CMK (cell line): ENCODE results near the gene OR10A3.
"Not testable (repeated sequence)": the region's sequence is repeated elsewhere in the genome, so short reads cannot be mapped to it uniquely, and the experiment has no call there.

Experiments used
- DNase-seq: peaks from one replicate; pipeline ENCODE4 v3.0.0-alpha.2; 2010; ENCODE audit warnings: low read depth

Gene OR10A3, protein sequence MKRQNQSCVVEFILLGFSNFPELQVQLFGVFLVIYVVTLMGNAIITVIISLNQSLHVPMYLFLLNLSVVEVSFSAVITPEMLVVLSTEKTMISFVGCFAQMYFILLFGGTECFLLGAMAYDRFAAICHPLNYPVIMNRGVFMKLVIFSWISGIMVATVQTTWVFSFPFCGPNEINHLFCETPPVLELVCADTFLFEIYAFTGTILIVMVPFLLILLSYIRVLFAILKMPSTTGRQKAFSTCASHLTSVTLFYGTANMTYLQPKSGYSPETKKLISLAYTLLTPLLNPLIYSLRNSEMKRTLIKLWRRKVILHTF

DNA sequence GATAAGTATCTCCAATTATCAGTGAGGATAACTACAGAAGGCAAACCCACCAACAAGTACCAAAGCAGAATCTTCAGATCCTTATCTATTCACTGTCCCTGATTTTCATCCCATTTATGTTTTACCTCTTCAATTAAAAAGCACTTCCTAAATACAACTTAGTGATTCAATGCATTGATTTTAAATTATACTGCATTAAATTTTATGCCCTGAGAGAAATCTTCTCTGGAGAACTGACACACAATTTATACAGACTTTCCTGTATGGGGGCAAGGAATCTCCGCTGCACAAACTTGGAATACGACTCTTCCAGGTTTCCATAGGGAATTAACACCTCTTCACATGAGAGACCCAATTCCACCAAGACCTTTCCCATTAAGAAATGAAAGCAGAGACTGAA is at the start of gene OR10A3:
TSS of gene OR10A3 (minus strand) at position 101 of the 400 bp plus-strand sequence. CDS start 2,188 bp downstream, outside the sequence.
- DNase-seq, result no peak

DNA sequence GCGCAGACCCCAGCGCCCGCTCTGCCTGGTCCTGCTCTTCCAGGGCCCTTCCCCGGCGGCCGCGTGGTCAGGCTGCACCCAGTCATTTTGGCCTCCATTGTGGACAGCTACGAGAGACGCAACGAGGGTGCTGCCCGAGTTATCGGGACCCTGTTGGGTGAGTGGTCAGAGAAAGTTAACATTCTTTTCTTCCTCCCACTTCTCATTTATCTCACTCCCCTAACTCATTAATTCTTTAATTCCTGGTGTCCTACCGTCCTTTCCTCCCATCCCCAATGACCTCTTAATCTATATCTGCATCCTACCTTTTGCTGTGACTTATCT is 46.0 kb upstream of the OR10A3 start:
- not testable (repeated sequence) for DNase-seq

DNA sequence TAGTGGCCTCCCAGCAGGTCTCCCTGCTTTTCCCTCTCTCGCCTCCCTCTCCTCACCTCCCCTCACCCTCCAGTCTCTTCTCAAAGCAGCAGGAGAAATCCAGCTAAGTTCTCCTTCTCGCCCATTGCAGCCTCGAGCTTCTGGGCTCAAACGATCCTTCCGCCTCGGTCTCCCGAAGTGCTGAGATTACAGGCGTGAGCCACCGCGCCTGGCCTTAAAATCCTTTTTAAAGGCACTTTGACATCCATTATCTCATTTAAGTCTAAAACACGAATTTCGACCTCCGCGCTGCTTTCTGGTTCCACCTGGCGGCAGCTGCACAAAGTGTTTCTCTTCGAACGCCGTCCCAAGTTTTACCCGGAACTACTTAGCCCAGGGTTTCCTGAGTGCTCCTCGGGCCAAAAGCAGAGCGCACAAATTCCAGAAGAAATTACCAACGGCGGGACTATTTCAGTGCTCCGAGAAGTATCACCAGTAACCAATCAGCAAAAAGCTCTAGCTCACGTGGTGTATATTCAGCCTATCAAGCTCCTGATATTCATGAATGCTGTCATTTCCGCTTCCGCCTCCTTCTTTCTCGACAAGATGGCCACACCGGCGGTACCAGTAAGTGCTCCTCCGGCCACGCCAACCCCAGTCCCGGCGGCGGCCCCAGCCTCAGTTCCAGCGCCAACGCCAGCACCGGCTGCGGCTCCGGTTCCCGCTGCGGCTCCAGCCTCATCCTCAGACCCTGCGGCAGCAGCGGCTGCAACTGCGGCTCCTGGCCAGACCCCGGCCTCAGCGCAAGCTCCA is 45.5 kb upstream of the OR10A3 start, which contains the start of gene EIF3F:
TSS of gene EIF3F (plus strand) at position 570 of the 792 bp plus-strand sequence. CDS start at position 586, 16 bp downstream.
- peak; percentile 99 for DNase-seq

DNA sequence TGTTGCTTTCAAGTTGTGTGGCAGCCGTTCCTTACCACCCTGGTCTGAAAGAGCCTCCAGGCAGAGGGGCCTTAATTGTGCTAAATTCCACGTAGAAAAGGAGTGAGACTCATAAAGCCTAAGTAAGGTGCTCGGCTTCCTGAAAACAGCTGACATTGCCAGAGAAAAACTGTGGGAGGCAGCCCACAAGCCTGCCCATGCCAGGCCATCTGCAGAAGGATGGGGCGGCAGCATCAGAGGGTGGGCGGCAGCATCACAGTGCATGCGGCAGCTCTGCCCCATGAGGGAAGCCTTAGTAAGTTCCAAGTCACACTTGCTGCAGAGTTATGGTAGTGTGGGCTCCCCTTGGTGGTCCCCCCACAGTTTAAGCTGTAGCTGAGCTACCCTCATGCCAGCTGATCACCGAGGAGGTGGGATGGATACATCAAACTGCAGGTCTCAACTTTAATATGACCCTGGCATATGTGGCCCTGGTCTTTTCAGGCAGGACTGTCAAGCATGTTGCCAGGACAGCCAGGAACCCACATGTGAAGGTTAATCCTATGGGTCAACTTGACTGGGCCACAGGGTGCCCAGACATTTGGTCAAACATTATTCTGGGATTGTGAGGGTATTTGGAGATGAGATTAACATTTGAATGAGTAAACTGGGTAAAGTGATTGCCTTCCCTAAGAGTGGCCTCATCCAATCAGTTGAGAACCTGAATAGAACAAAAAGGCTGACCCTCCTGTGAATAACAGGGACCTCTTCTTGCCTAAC is 42.5 kb upstream of the OR10A3 start:
- DNase-seq, result no peak

DNA sequence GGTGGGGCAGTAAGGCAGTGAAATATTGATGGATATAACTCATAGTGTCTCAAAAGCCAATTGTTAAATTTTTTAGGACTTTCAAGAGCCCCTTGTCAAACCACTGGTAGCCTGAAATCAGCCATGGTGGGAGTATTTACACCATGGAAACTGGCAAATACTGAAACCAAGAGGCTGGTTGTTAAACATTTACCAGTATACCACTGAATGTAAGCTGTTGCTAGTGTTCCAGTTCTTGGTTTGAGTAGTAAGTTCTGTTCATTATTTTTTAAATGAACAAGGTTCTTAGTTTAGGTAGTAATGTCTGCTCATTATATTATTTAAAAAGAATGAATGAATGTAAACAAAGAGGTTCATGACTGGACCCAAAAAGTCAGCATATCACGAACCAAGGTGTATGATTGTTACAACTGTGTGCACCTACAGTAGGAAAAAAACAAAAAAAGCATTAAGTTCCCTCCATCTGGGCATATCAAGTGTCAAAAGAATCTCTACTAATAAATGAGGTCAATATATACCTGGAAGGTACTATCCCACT is 41.1 kb upstream of the OR10A3 start:
- DNase-seq, result no peak

DNA sequence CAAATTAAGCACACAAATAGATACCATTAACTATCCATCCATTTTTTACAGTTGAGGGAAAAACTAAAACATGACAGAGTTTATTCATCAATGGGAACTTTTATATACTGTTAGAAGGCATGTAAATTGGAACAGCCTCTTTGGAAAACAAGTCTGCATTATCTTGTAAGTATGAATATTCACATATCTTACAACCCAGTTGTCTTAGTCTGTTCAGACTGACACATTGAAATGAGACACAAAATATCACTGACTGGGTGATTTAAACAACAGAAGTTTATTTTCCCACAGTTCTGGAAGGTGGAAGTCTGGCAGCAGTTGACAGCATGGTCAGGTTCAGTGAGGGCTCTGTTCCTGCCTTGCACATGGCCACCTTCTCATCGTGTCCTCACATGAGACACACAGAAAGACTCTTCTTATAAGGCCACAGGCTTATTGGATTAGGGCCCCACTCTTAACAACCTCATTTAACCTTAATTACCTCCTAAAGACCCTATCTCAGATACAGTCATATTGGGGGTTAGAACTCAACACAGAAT is 40.2 kb upstream of the OR10A3 start:
- DNase-seq, result no peak

DNA sequence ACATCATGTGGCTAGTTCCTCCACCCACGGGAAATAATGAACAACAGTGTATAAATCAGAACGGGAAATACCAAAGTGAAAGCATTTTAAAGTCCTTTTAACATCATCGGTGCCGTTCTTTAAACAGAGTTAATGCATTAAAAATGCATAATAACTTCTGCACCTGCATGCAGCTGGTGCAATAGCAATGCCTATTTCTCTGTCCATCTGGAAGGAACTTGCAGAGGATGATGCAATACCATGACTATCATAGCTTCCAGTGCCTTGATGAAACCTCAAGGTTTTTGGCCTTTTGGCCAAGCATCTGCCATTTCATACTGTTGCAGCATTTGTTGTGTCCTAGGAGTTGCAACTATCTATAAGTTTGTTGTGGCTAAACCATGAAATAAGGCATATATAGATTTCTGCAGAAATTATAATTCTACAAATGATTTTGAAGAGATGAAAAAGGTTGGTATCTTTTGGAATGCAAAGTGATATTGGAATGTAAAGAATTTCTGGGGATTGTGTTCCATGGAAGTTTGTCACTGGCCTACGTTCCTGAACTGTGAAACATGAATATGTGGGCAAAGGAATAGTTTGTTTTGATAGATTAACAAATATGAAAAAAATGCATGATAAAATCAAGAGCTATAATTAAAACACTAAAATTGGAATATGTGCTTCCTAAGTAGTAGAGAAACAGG is 35.9 kb upstream of the OR10A3 start:
- DNase-seq, result no peak

DNA sequence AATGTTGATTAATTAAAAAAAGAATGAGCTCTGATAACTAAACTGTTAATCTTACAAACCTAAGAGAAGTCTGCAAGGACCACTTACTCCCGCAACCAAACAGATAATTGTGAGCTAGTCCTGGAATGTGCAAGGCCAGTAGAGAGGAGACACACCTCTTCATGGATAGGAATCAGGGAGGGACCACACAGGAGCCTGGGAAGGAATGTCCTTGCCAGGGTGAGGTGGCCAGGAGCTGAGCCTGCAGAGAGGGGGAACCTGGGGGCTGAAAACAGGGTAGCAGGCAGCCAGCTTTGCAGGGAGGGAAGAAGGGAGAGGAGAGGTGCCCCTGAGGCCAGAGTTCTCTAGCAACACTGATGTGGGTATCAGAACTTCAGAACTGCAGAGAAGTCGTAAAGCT is 33.2 kb upstream of the OR10A3 start:
- no peak for DNase-seq

DNA sequence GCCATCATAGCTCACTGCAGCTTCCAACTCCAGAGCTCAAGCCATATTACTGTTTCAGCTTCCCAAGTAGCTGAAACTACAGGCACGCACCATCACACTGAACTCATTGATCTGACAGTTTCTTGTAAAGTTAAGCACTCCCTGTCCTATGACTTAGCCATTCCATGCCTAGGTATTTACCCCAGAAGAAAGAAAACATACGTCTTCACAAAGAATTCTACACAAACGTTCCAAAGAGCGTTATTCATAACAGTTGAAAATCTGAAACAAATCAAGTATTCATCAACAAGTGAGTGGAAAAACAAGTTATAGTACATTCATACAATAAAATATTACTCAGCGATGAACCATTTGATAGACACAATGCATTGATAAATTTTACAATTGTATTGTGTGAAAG is 31.5 kb upstream of the OR10A3 start:
- DNase-seq, result no peak

DNA sequence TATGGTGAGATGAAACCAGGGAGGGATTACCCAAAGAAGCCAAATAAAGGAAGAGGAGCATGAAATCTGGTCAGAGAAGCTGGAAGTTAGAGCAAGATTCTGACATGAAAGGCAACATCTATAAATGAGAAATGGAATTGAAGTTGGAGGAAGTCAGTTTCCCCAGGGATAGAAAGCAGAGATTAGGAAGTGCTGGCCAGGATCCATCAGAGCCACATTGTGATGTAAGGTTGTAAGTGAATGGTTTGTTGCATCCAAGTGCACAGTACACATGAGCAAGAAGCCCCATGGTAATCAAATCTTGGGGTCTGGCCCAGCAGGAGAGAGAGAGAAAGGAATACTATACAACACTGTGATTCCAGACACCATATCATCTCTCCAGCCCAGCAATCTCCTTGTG is 30.3 kb upstream of the OR10A3 start:
- DNase-seq, result no peak

DNA sequence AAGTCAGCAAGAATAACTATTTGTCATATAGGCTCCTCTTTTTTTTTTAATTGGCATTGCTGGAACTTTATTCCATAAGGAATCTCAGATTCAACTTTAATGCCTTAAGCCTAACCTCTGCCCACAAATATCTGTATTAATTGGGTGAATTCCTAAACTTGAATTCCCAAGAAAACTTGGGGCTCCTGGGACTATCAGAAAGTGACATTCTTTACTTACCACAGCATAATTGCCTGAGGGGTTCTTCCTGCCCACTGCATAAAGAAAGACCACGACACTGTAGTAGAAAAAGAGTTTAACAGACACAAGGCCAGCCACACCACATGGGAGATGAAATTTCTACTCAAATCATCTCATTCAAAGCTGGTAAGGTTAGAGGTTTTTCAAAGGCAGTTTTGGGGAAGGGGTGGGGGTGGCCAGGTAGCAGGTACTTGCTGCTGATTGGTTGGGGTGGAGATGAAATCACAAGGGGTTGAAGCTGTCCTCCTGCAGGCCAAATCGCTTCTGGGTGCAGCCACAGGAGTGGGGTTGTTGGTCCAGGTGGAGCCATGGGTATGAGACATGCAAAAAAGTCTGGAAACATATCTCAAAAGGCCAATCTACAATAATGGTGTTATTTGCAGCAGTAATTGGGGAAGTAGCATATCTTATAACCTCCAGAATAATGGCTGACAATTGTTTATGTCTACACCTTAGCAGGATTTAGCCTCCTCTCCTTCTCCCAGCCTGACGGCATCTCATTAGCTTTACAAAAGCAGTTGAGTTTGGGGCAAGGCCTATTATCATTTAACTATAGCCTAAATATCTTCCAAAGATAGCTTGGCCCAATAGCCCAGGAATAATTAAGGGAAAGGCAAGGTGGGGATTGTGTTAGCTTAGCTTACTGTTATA is 28.5 kb upstream of the OR10A3 start:
- no peak for DNase-seq

DNA sequence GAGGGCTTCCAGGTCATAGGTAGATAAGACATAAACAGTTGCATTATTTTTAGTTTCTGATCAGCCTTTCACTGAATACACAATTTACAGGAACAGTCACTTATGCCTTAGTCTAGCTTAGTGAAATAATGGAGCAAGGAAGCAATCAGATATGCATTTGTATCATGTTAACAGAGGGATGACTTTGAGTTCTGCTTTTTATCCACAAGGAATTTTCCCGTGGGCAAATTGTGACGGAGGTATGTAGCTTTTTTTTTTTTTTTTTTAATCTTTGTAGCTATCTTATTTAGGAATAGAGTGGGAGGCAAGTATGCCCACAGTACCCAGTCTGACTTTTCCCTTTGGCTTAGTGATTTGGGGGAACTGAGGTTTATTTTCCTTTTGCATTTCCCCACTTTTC is 27.2 kb upstream of the OR10A3 start:
- no peak for DNase-seq

DNA sequence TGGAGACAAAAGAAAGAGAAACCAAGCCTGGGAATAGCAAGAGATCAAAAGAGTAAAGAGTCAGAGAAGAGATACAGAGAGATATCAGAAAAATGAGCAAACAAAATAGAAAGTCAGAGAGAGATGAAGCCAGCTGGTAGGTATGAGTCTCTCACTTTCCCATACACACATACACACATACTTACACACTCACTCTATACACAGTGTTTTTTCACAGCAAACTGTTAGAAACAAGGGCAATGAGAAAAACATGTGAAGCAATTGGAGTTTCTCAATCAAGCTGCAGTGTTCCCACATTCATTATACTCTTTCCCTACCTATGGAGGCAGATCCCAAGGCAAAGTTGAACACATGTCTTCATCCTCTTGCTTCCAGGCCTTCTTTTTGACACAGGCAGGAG is 26.3 kb upstream of the OR10A3 start:
- DNase-seq, result no peak

DNA sequence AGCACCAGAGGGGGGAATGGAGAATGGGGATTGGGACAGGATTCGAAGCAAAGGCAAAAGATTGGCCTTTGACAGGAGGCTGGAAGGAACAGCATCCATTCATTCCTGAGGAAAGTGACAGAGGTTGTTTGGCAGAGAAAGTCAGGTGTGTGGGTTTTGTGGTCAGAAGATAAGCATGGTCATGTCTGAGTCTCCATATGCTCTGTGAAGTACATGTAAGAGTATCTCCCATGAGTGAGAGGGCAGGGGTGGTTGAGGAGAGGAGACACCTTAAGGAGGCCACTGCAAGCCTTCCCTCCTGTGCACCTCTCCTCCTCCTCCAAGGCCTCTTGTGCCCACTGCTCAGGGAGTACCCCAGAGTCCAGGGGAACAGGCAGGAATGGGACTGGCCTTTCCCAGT is 25.6 kb upstream of the OR10A3 start:
- no peak for DNase-seq

DNA sequence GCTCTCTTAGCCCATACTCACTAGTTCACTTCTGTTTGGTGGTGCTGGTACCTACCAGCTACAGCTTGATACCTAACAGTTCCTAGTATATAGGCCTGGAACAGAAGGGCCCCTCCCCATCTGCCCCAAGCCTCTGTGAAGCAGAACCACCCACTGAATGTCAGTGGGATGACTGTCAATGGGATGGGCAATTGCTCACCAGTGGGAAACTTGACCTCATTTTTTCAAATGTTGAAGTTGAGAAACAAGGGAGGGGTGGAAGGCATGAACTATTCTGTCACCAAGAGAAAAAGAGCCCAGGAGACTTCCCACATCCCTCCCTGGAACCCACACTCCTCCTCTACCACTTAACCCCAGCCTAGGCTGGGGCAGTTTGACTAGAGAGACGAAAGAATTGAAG is 23.9 kb upstream of the OR10A3 start, which contains the start of gene NLRP10:
TSS of gene NLRP10 (minus strand) at position 62 of the 400 bp plus-strand sequence. CDS start 1,952 bp downstream, outside the sequence.
- no peak for DNase-seq

DNA sequence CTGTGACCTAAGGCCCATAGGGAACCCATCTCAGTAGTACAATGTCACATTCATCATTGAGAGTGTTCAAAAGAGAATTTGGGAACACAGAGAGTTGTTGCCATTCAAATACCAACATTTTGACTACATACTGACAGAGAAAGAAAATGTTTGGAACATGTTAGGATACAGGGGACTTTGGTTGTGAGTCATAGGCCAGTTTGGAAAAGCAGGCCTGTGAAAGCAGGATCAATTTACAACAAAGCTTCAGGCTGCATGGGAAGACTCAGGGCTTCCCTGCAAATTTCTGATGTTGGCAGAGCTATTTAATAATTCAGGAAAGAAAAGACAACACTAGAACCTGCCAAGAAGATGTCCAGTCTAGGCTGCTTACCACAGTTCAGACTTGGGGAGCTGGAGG is 23.4 kb upstream of the OR10A3 start:
- no peak for DNase-seq

DNA sequence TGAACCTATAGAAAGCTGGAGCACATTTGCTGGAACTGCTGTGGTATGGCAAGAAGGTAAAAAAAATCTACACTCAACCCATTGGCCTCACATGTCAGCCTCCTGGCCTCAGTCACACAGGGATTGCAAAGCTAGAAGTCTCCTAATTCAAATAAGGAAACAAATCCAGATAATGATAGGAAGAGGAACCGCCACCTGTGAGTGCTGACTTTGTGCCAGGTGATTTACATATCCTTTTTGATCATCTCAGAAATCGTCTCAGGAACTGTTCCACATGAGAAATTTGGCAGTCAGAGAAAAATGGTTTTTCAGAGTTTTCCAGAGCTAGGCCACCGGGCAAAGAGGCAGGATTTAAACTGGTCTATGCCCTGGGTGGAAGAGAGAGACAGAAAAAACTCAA is 22.8 kb upstream of the OR10A3 start:
- DNase-seq, result no peak

DNA sequence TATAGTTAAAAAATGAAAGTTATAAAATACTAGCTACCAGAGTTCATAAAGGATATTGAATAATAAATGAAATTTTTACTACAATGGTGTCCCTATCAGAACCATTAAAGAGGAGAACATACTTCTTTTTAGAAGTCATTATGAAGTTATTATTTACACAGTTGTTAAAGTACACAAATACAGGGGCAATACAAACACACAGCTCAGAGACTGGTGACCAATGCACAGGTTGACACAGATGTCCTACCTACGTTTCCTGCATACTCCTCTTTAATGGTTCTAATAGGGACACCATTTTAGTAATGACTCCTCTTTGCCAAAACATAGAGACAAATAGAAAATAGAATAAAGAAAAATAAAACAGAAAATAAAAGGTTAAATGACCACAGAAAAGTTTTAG is 13.7 kb upstream of the OR10A3 start:
- DNase-seq, result no peak

DNA sequence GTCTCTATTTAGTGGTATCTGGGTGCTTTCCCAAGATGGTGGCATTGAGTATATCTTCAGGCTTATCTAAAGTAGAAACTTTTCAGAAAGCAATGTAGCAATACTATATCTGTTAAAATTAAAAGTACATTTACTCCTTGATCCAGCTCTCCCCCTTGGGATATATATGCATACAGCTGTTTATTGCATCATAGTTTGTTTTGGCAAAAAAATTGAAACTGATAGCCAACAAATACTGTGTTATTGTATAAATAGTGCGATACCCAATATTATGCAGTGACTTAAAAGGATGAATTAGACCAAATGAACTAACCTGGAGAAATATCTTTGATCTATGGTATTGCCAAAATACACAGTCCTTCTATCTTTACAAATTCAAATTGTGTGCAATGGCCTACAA is 8.4 kb upstream of the OR10A3 start:
- DNase-seq, result no peak

DNA sequence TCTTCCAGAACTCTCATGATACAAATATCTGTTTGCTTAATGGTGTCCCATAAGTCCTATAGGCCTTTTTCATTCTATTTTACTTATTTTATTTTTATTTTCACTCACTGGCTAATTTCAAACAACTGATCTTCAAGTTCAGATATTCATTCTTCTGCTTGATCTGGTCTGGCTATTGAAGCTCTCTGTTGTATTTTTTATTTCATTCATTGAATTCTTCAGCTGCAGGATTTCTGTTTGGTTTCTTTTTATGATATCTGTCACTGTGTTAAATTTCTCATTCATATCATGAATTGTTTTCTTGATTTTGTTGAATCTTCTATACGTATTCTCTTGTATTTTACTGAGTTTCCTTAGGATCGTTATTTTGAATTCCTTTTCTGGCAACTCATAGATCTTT is 2.6 kb upstream of the OR10A3 start:
- no peak for DNase-seq

DNA sequence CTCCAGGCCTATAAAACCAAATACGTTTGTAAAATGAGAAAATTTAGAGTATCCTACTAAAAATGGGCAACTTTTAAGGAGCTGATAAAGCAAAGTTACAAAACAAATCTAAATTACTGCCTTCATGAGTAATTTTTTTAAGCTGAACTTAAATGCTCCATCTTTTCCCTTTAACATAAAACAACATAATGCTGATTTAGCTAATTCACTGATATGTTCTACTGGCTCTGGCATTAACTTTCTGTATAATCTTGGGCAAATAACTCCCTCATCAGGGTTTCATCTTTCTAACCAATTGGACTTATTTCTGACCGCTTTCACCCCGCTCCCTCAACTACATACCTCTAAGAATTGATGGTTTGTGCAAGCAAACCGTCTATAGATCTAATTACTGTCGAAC is 362 bp downstream of the OR10A3 start:
- DNase-seq, result no peak
